Lung (tissue), 12 donors: ENCODE measurements around the gene OSBPL6. TPM values are rescaled to one million over a fixed set of nuclear protein-coding genes. Genes with fewer than 3 reads are reported as not detected.

Experiments
- ATAC-seq: fragments of 200-7000 bp; cut with Tn5 transposase; one replicate; pipeline ENCODE4 v1.9.1; 2020; ENCODE audit warnings: moderate number of reproducible peaks; ENCODE audit not compliant: insufficient read depth, low FRiP score
- DNase-seq, 3 donors: peaks; one replicate each; pipeline ENCODE4 v3.0.0-alpha.2; 2013 to 2017
- H3K27ac ChIP-seq, 2 donors: one replicate each; pipeline ENCODE4 v1.5.1; 2013; ENCODE audit warnings: mild to moderate bottlenecking in 2 of 2, moderate library complexity in 2 of 2, control low read depth in 1 of 2, inconsistent platforms in 1 of 2, low read depth in 1 of 2, low read length in 1 of 2
- H3K27me3 ChIP-seq, 3 donors: one replicate each; pipeline ENCODE4 v1.5.1; 2013; ENCODE audit warnings: low read length in 2 of 3; ENCODE audit not compliant: control insufficient read depth in 3 of 3, insufficient read depth in 3 of 3
- H3K36me3 ChIP-seq, 4 donors: one replicate each; pipeline ENCODE4 v1.5.1; 2013; ENCODE audit warnings: low read length in 4 of 4, mild to moderate bottlenecking in 1 of 4, moderate library complexity in 1 of 4; ENCODE audit not compliant: control insufficient read depth in 4 of 4, insufficient read depth in 4 of 4
- H3K4me1 ChIP-seq, 5 donors: one replicate each; pipeline ENCODE4 v1.5.1; 2013; ENCODE audit warnings: low read length in 5 of 5, mild to moderate bottlenecking in 2 of 5, moderate library complexity in 1 of 5; ENCODE audit not compliant: control insufficient read depth in 5 of 5, insufficient read depth in 5 of 5
- H3K4me3 ChIP-seq: one replicate; pipeline ENCODE4 v1.5.1; 2013; ENCODE audit warnings: mild to moderate bottlenecking, control low read depth, moderate library complexity
- H3K9ac ChIP-seq, 2 donors: one replicate each; pipeline ENCODE4 v1.5.1; 2013; ENCODE audit warnings: low read length in 2 of 2, control low read depth in 1 of 2; ENCODE audit not compliant: insufficient read depth in 1 of 2
- H3K9me3 ChIP-seq, 4 donors: one replicate each; pipeline ENCODE4 v1.5.1; 2013; ENCODE audit warnings: low read length in 3 of 4, mild to moderate bottlenecking in 1 of 4, moderate library complexity in 1 of 4; ENCODE audit not compliant: control insufficient read depth in 4 of 4, insufficient read depth in 3 of 4
- CTCF ChIP-seq: IDR thresholded peaks from 2 replicates; pipeline ENCODE4 v1.5.1; 2012; ENCODE audit warnings: mild to moderate bottlenecking; ENCODE audit errors: control extremely low read depth, extremely low read depth
- WGBS, 2 donors: extraction: QIAGEN DNeasy Blood & Tissue Kit; methylation state at CpG; one replicate each; pipeline ENCODE4 v1.1.7; 2013; 5-methylcytosine and 5-hydroxymethylcytosine counted together
- polyA plus RNA-seq, 2 donors: library from polyadenylated mRNA; stranded (reverse); fragments of 200-250 nt; gene quantifications; one replicate each; pipeline ENCODE4 v1.2.1, GENCODE V29; 2013
- total RNA-seq, 2 donors: library from RNA; depleted of rRNA in 1 of 2; stranded (reverse); fragments of >200 nt in 1 of 2; gene quantifications; one replicate each; pipeline ENCODE4 v1.2.1, GENCODE V29; 2014 to 2021
- donor health status: control.
- donor health status: control.
- donor health status: Bipolar disorder and iron deficiency.
- donor health status: healthy.
- donor health status: DM: yes; HTN: yes; CAD: no.

The OSBPL6 gene
- total and polyA plus RNA-seq, 4 donors: 1.9 to 23.5 (median 7.8) TPM

- no peaks in the 10 kb centered on the region for H3K27me3 ChIP-seq
- H3K4me1 ChIP-seq: peaks cover 0 to 3% (median 0%) of the 10 kb centered on the region in 5 donors
- H3K9me3 ChIP-seq: no peaks in the 10 kb centered on the region
- H3K4me3 ChIP-seq: no peak overlapping the region
- no peak overlapping the region for H3K27ac ChIP-seq
- WGBS, 2 donors: 70 to 77% methylated on average over 7 of the region's 7 CpGs
- DNase-seq (no peak), ATAC-seq (no peak)
- no peak overlapping the region for H3K9ac ChIP-seq
- no peaks in the 10 kb centered on the region for H3K36me3 ChIP-seq
- TF ChIP-seq CTCF: no peak
Observed at GRCh38 chr2:178307650-178308049, 113.3 kb downstream of the OSBPL6 start.

- no peak overlapping the region for H3K27ac ChIP-seq
- H3K4me3 ChIP-seq: no peak overlapping the region
- DNase-seq: no peak
- no peaks in the 10 kb centered on the region for H3K27me3 ChIP-seq
- no peaks in the 10 kb centered on the region for H3K36me3 ChIP-seq
- WGBS, 2 donors: 55 to 69% methylated on average over 2 of the region's 2 CpGs
- H3K4me1 ChIP-seq: peaks cover 0 to 3% (median 0%) of the 10 kb centered on the region in 5 donors
- no peak overlapping the region for H3K9ac ChIP-seq
- H3K9me3 ChIP-seq: no peaks in the 10 kb centered on the region
- no peak for TF ChIP-seq CTCF
- ATAC-seq: no peak
Observed at GRCh38 chr2:178309541-178309940, 115.2 kb downstream of the OSBPL6 start.

GRCh38 chr2:178315078-178315477 is 120.8 kb downstream of the OSBPL6 start:
- no peak for TF ChIP-seq CTCF
- H3K27ac ChIP-seq: no peak overlapping the region
- H3K4me3 ChIP-seq: no peak overlapping the region
- no peak for ATAC-seq
- DNase-seq: no peak
- 94% methylated on average over 4 of the region's 4 CpGs for WGBS, 2 donors
- H3K4me1 ChIP-seq: peaks cover 0 to 2% (median 0%) of the 10 kb centered on the region in 5 donors
- H3K27me3 ChIP-seq: no peaks in the 10 kb centered on the region
- H3K9me3 ChIP-seq: no peaks in the 10 kb centered on the region
- no peaks in the 10 kb centered on the region for H3K36me3 ChIP-seq
- no peak overlapping the region for H3K9ac ChIP-seq

GRCh38 chr2:178315488-178315948 is 121.2 kb downstream of the OSBPL6 start:
- Histone ChIP-seq H3K4me3 (no peak overlapping the region), H3K9ac (no peak overlapping the region), H3K27ac (no peak overlapping the region), H3K9me3 (no peaks in the 10 kb centered on the region), H3K27me3 (no peaks in the 10 kb centered on the region), H3K36me3 (no peaks in the 10 kb centered on the region), H3K4me1 (peaks cover 0 to 2% (median 0%) of the 10 kb centered on the region in 5 donors)
- no peak for TF ChIP-seq CTCF
- ATAC-seq (no peak), DNase-seq (no peak)
- 55 to 79% methylated on average over 3 of the region's 3 CpGs for WGBS, 2 donors
